NOMO-1 treated with DMSO at 0.1 percent for 48 hours (cell line): ENCODE data around the gene P2RX5.

Experiments
- DNase-seq: peaks from one replicate; lab custom pipeline; 2025; ENCODE audit not compliant: unreplicated experiment; lab: John Stamatoyannopoulos, UW

P2RX5 gene

GRCh38 chr17:3657874-3658783, 37.8 kb downstream of the P2RX5 start:
- DNase-seq, result peak; percentile 55

- no peak for DNase-seq
These were observed 38.4 kb downstream of the P2RX5 start for GRCh38 chr17:3657588-3657869.

GRCh38 chr17:3656755-3657587, 39.0 kb downstream of the P2RX5 start:
- DNase-seq, result no peak

- no peak for DNase-seq
These were observed 39.6 kb downstream of the P2RX5 start for GRCh38 chr17:3656353-3656752.

- DNase-seq, result no peak
These were observed 40.2 kb downstream of the P2RX5 start for GRCh38 chr17:3655766-3656165.

GRCh38 chr17:3647769-3648555, 48.0 kb downstream of the P2RX5 start:
- DNase-seq, result no peak

GRCh38 chr17:3647251-3647650, 48.7 kb downstream of the P2RX5 start:
- DNase-seq, result no peak

GRCh38 chr17:3645310-3645709, 50.6 kb downstream of the P2RX5 start:
- DNase-seq, result no peak

GRCh38 chr17:3643889-3644349, 52.0 kb downstream of the P2RX5 start:
- DNase-seq, result no peak

- no peak for DNase-seq
These were observed 54.1 kb downstream of the P2RX5 start for GRCh38 chr17:3641717-3642486.

GRCh38 chr17:3641014-3641413, 54.9 kb downstream of the P2RX5 start:
- no peak for DNase-seq

- peak; percentile 47 for DNase-seq
These were observed 55.9 kb downstream of the P2RX5 start for GRCh38 chr17:3639981-3640596.

- DNase-seq, result no peak
These were observed 59.0 kb downstream of the P2RX5 start for GRCh38 chr17:3636908-3637373.

GRCh38 chr17:3636154-3636907, 59.6 kb downstream of the P2RX5 start, which contains the start of the genes CTNS and SHPK:
Gene CTNS (plus strand): TSS chr17:3636760. CDS start chr17:3640207, 3,447 bp downstream.
Gene SHPK (minus strand): TSS chr17:3636250. CDS start chr17:3636219, 31 bp downstream.
- DNase-seq, result peak; percentile 97

- peak; percentile 5 for DNase-seq
These were observed 60.3 kb downstream of the P2RX5 start for GRCh38 chr17:3635474-3636153.

- DNase-seq, result no peak
These were observed 63.7 kb downstream of the P2RX5 start for GRCh38 chr17:3632287-3632686.

GRCh38 chr17:3630781-3631180, 65.2 kb downstream of the P2RX5 start:
- no peak for DNase-seq

GRCh38 chr17:3627769-3628167, 68.2 kb downstream of the P2RX5 start:
- no peak for DNase-seq
